ENCODE results near the gene RTKN2. TPM values are rescaled to one million over a fixed set of nuclear protein-coding genes. Genes with fewer than 3 reads are reported as not detected.

The RTKN2 gene
- total and polyA plus RNA-seq, 2 of the 4 experiments (the other 2 are of a cell fraction) = 0.75 to 0.90 TPM

- dilution Hi-C loops (cut with HindIII; ENCODE audit: low sequenced_read_pairs, unreplicated experiment) (no loop called here), in situ Hi-C loops (cut with MboI; ENCODE audit: low sequenced_read_pairs) (loop anchor here (10.0 to 25.0 kb wide), 3 partner anchors 335 to 1428 kb away; partner anchors contain the start of genes ARID5B and RHOBTB1), intact Hi-C loops (cut with micrococcal nuclease) (loop anchor here (10.0 kb wide), 1 partner anchor 495 kb away; no protein-coding TSS in a partner anchor)
- Histone ChIP-seq H3K23ac (ENCODE audit: low read depth, low read length) (no peak overlapping the region), H3K27me3 (ENCODE audit: control insufficient read depth, insufficient read depth, low read length) (no peaks in the 10 kb centered on the region), H3K4me3 (ENCODE audit: insufficient read depth, low read depth, low read length) (no peak overlapping the region), H2AK5ac (ENCODE audit: low read depth, low read length) (peak overlapping the region; percentile 74; the same call in 1 of the 2 replicates), H3K36me3 (ENCODE audit: control insufficient read depth, insufficient read depth, low read length) (no peaks in the 10 kb centered on the region), H2BK15ac (ENCODE audit: low read depth, low read length) (no peak overlapping the region), H2BK20ac (ENCODE audit: low read depth, low read length) (peak overlapping the region; percentile 86), H2AFZ (replicated peaks; ENCODE audit: low read length, poor library complexity) (no peak overlapping the region), H3K9me3 (ENCODE audit: control insufficient read depth, insufficient read depth, low read length) (no peaks in the 10 kb centered on the region), H2BK120ac (ENCODE audit: low read depth, low read length) (peak overlapping the region; percentile 23; the same call in 1 of the 2 replicates), H4K20me1 (ENCODE audit: insufficient read depth, low read length) (no peaks in the 10 kb centered on the region), H3K79me1 (ENCODE audit: low read depth in 1 of 2, low read length in 2 of 2) (peaks cover 0 to 3% of the 10 kb centered on the region in 2 experiments; a peak in 1 of 4 replicates), H3K56ac (ENCODE audit: extremely low read depth, insufficient read depth, low read length) (no peak overlapping the region), H3K18ac (ENCODE audit: low read depth, low read length) (peak overlapping the region; percentile 99), H3K4me2 (ENCODE audit: low read depth, low read length) (no peak overlapping the region), H2BK5ac (ENCODE audit: low read depth, low read length, poor library complexity, severe bottlenecking) (peak overlapping the region; percentile 66), H3K4ac (ENCODE audit: low read depth, low read length) (peak overlapping the region; percentile 73), H3K14ac (replicated peaks; ENCODE audit: low read depth, low read length) (no peak overlapping the region), H3K27ac (ENCODE audit: insufficient read depth, low read length) (peak overlapping the region; percentile 80; the same call in 1 of the 2 replicates), H4K91ac (ENCODE audit: insufficient read depth, low read depth, low read length) (peak overlapping the region; percentile 31; the same call in 1 of the 2 replicates), H4K5ac (ENCODE audit: low read depth, low read length) (peak overlapping the region; percentile 93; the same call in 1 of the 2 replicates), H2AK9ac (replicated peaks; ENCODE audit: low read depth, low read length, poor library complexity) (no peak overlapping the region), H3K9me1 (ENCODE audit: insufficient read depth, low read length) (0 out of 2 replicates have a peak, but pooled peaks cover 3% of the 10 kb centered on the region), H3K4me1 (ENCODE audit: control insufficient read depth, insufficient read depth, low read length) (peaks cover 15% of the 10 kb centered on the region), H4K8ac (ENCODE audit: low read depth in 2 of 2, low read length in 2 of 2) (peak overlapping the region in 1 of 2 experiments; percentile 86; a peak in 2 of 4 replicates), H3K9ac (ENCODE audit: low read depth, low read length) (0 out of 2 replicates have a peak overlapping the region, but pooled peaks have one; percentile 50)
- TF ChIP-seq MAZ (IDR thresholded peaks at IDR 0.05; ENCODE audit: borderline replicate concordance, low read depth, low read length) (no peak), RAD21 (IDR thresholded peaks at IDR 0.05; ENCODE audit: low read length) (no peak), POLR2A (IDR thresholded peaks at IDR 0.05; ENCODE audit: low read depth, low read length) (no peak), ELK1 (IDR thresholded peaks at IDR 0.05; ENCODE audit: borderline replicate concordance, low read depth, low read length) (no peak), USF2 (IDR thresholded peaks at IDR 0.05; ENCODE audit: low read depth, low read length) (no peak), CTCF (conservative IDR thresholded peaks at IDR 0.05; ENCODE audit: low read depth, low read length) (no peak), SMC3 (IDR thresholded peaks at IDR 0.05; ENCODE audit: low read depth, low read length) (no peak), FOS (IDR thresholded peaks at IDR 0.05; ENCODE audit: low read depth, low read length) (no peak), CEBPB (IDR thresholded peaks at IDR 0.05; ENCODE audit: low read depth, low read length) (no peak), BHLHE40 (IDR thresholded peaks at IDR 0.05; ENCODE audit: low read depth, low read length) (no peak), CHD1 (IDR thresholded peaks at IDR 0.05; ENCODE audit: low read depth, low read length) (no peak), RCOR1 (IDR thresholded peaks at IDR 0.05; ENCODE audit: insufficient replicate concordance, low read length) (no peak), RFX5 (IDR thresholded peaks at IDR 0.05; ENCODE audit: low read depth, low read length) (no peak)
- no TSS peak for BruUV-seq (replicated peaks)
- no CpG with 5 or more reads among the region's 5 CpGs for WGBS, 2 experiments (ENCODE audit: extremely low coverage in 2 of 2, insufficient read length in 1 of 2)
- ChIA-PET CTCF (interaction anchor here (0.6 to 0.9 kb wide), 2 partner anchors 25 to 478 kb away, joined by 3 to 10 read pairs; no protein-coding TSS in a partner anchor), POLR2A (ENCODE audit: unreplicated experiment) (interaction anchor here (1.5 kb wide), 1 partner anchor 190 kb away, joined by 12 read pairs; no protein-coding TSS in a partner anchor)
- DNase-seq = no peak
- no peak for ATAC-seq (ENCODE audit: low read depth)
Measured at GRCh38 chr10:62239994-62240393, 28.6 kb downstream of the RTKN2 start.

Measured in IMR-90 (cell line).